Endothelial cell (in vitro differentiated cells): ENCODE results near the gene CACNA2D4. TPM values are rescaled to one million over a fixed set of nuclear protein-coding genes. Genes with fewer than 3 reads are reported as not detected.

Experiments
- DNase-seq: peaks from one replicate; pipeline ENCODE4 v3.0.0; 2021; ENCODE audit warnings: low spot score
- H3K27ac Mint-ChIP-seq: one replicate; pipeline ENCODE4 v1.8.0; 2021; ENCODE audit warnings: mixed read lengths, inconsistent platforms; ENCODE audit not compliant: unreplicated experiment
- H3K27me3 Mint-ChIP-seq: one replicate; pipeline ENCODE4 v1.8.0; 2021; ENCODE audit warnings: mild to moderate bottlenecking, moderate library complexity, mixed read lengths, inconsistent platforms; ENCODE audit not compliant: unreplicated experiment
- H3K36me3 Mint-ChIP-seq: one replicate; pipeline ENCODE4 v1.8.0; 2021; ENCODE audit warnings: mild to moderate bottlenecking, low read depth, mixed read lengths, inconsistent platforms; ENCODE audit not compliant: unreplicated experiment
- H3K4me1 Mint-ChIP-seq: one replicate; pipeline ENCODE4 v1.8.0; 2021; ENCODE audit warnings: mild to moderate bottlenecking, mixed read lengths, inconsistent platforms; ENCODE audit not compliant: unreplicated experiment
- H3K4me3 Mint-ChIP-seq: one replicate; pipeline ENCODE4 v1.8.0; 2021; ENCODE audit warnings: mild to moderate bottlenecking, mixed read lengths, inconsistent platforms; ENCODE audit not compliant: unreplicated experiment
- H3K9me3 Mint-ChIP-seq: one replicate; pipeline ENCODE4 v1.8.0; 2021; ENCODE audit warnings: mixed read lengths, inconsistent platforms; ENCODE audit not compliant: unreplicated experiment
- CTCF ChIP-seq: fragments of 200-600 bp; sonication (generic); IDR thresholded peaks from one replicate; pipeline ENCODE4 v1.5.0; 2021; ENCODE audit warnings: antibody characterized with exemption; ENCODE audit not compliant: unreplicated experiment
- total RNA-seq: library from RNA; stranded (reverse); fragmentation: NEBNext Ultra II Directional; extraction: Animal tissue kit (Norgen Biotek cat#: 25700); gene quantifications from one replicate; pipeline ENCODE4 v1.2.1, GENCODE V29; 2021; ENCODE audit not compliant: unreplicated experiment

Gene CACNA2D4
- total RNA-seq, 1 donor from 2014 or later: 0.28 TPM

GRCh38 chr12:1882850-1883470 is 35.5 kb downstream of the CACNA2D4 start:
- Mint-ChIP-seq H3K27me3 (peaks cover 12% of the 10 kb centered on the region), H3K4me3 (no peak overlapping the region), H3K27ac (no peak overlapping the region), H3K4me1 (no peaks in the 10 kb centered on the region), H3K36me3 (no peaks in the 10 kb centered on the region), H3K9me3 (no peaks in the 10 kb centered on the region)
- no peak for DNase-seq
- no peak for TF ChIP-seq CTCF

GRCh38 chr12:1882405-1882804 is 36.0 kb downstream of the CACNA2D4 start:
- DNase-seq: no peak
- Mint-ChIP-seq H3K27me3 (peaks cover 15% of the 10 kb centered on the region), H3K27ac (no peak overlapping the region), H3K4me3 (no peak overlapping the region), H3K4me1 (no peaks in the 10 kb centered on the region), H3K9me3 (no peaks in the 10 kb centered on the region), H3K36me3 (no peaks in the 10 kb centered on the region)
- no peak for TF ChIP-seq CTCF

- H3K4me3 Mint-ChIP-seq: no peak overlapping the region
- H3K4me1 Mint-ChIP-seq: no peaks in the 10 kb centered on the region
- H3K36me3 Mint-ChIP-seq: no peaks in the 10 kb centered on the region
- H3K27ac Mint-ChIP-seq: no peak overlapping the region
- H3K27me3 Mint-ChIP-seq: peaks cover 15% of the 10 kb centered on the region
- DNase-seq: no peak
- TF ChIP-seq CTCF: no peak
- no peaks in the 10 kb centered on the region for H3K9me3 Mint-ChIP-seq
These were observed 36.5 kb downstream of the CACNA2D4 start for GRCh38 chr12:1881936-1882335.

GRCh38 chr12:1881301-1881700 is 37.2 kb downstream of the CACNA2D4 start:
- Mint-ChIP-seq H3K4me1 (no peaks in the 10 kb centered on the region), H3K27me3 (peaks cover 15% of the 10 kb centered on the region), H3K36me3 (peaks cover 3% of the 10 kb centered on the region), H3K4me3 (no peak overlapping the region), H3K9me3 (no peaks in the 10 kb centered on the region), H3K27ac (no peak overlapping the region)
- DNase-seq: no peak
- TF ChIP-seq CTCF: no peak

GRCh38 chr12:1880876-1881275 is 37.6 kb downstream of the CACNA2D4 start:
- H3K4me3 Mint-ChIP-seq: no peak overlapping the region
- H3K27ac Mint-ChIP-seq: no peak overlapping the region
- no peak for DNase-seq
- peaks cover 15% of the 10 kb centered on the region for H3K27me3 Mint-ChIP-seq
- H3K9me3 Mint-ChIP-seq: no peaks in the 10 kb centered on the region
- peaks cover 3% of the 10 kb centered on the region for H3K36me3 Mint-ChIP-seq
- no peak for TF ChIP-seq CTCF
- H3K4me1 Mint-ChIP-seq: no peaks in the 10 kb centered on the region
